Esophagus squamous epithelium (tissue), 5 donors: ENCODE results near the gene TSC22D3. TPM values are rescaled to one million over a fixed set of nuclear protein-coding genes. Genes with fewer than 3 reads are reported as not detected.

ENCODE experiments used
- DNase-seq: peaks from one replicate; lab custom pipeline; 2025; lab: John Stamatoyannopoulos, UW
- H3K27ac ChIP-seq, 4 donors: fragments of 200-600 bp; sonication (generic); one replicate each; pipeline ENCODE4 v1.5.1; 2016 to 2019; ENCODE audit warnings: mild to moderate bottlenecking in 1 of 4
- H3K27me3 ChIP-seq, 4 donors: fragments of 200-600 bp; sonication (generic); 1 replicate in 3 of 4; 2 replicates in 1 of 4; pipeline versions ENCODE4 v1.5.1 to v1.6.0; 2017 to 2021; ENCODE audit warnings: antibody characterized with exemption in 1 of 4
- H3K36me3 ChIP-seq, 3 donors: fragments of 200-600 bp; sonication (generic); one replicate each; pipeline ENCODE4 v1.5.1; 2016 to 2019
- H3K4me1 ChIP-seq, 3 donors: fragments of 200-600 bp; sonication (generic); one replicate each; pipeline ENCODE4 v1.5.1; 2017 to 2019
- H3K4me3 ChIP-seq, 4 donors: fragments of 200-600 bp; sonication (generic); 1 replicate in 3 of 4; 2 replicates in 1 of 4; pipeline ENCODE4 v1.5.1; 2016 to 2019; ENCODE audit warnings: mild to moderate bottlenecking in 2 of 4, moderate library complexity in 1 of 4
- H3K9me3 ChIP-seq, 3 donors: fragments of 200-600 bp; sonication (generic); one replicate each; pipeline ENCODE4 v1.5.1; 2016 to 2019
- CTCF ChIP-seq, 6 experiments: fragments of 450-650 bp in 4 of 6; fragments of 200-600 bp in 2 of 6; sonication (generic) in 2 of 6; IDR thresholded peaks; one replicate each; pipeline ENCODE4 v1.5.1; 2016 to 2019; ENCODE audit warnings: antibody characterized with exemption in 6 of 6, mild to moderate bottlenecking in 4 of 6, moderate library complexity in 4 of 6
- POLR2A ChIP-seq, 4 donors: fragments of 450-650 bp; IDR thresholded peaks; one replicate each; pipeline ENCODE4 v1.6.1; 2017; ENCODE audit warnings: antibody characterized with exemption in 4 of 4, mild to moderate bottlenecking in 4 of 4, moderate library complexity in 3 of 4
- WGBS, 2 donors: methylation state at CpG; one replicate each; pipeline ENCODE4 v1.1.5; 2018; 5-methylcytosine and 5-hydroxymethylcytosine counted together
- intact Hi-C: fragments of 100-400 bp; cut with DNase I; formaldehyde crosslinking; loops from one replicate; pipeline ENCODE4 v1.15.0; 2022
- total RNA-seq, 4 donors: library from RNA; depleted of rRNA; stranded (reverse); fragments of >200 nt; gene quantifications; one replicate each; pipeline ENCODE4 v1.1.0, GENCODE V29; 2016
- donor health status: DM: yes; HTN: yes; CAD: no.

The TSC22D3 gene
- total RNA-seq, 4 donors from 2014 or later = 50.2 to 558 (median 140) TPM

GRCh38 chrX:107805179-107805578 lies 29.6 kb upstream of the TSC22D3 start:
- intact Hi-C loops = no loop called here
- H3K27me3 ChIP-seq = peaks cover 0 to 5% (median 0%) of the 10 kb centered on the region in 4 donors
- 87 to 94% methylated on average over 3 of the region's 3 CpGs for WGBS, 2 donors
- no peaks in the 10 kb centered on the region for H3K4me1 ChIP-seq
- DNase-seq = no peak
- peaks cover 0 to 17% (median 0%) of the 10 kb centered on the region in 3 donors for H3K9me3 ChIP-seq
- TF ChIP-seq CTCF (IDR thresholded peaks at IDR 0.05) = no peak
- TF ChIP-seq POLR2A (IDR thresholded peaks at IDR 0.05) = no peak
- no peaks in the 10 kb centered on the region for H3K36me3 ChIP-seq
- H3K4me3 ChIP-seq = no peak overlapping the region
- H3K27ac ChIP-seq = no peak overlapping the region

- intact Hi-C loops = no loop called here
- Histone ChIP-seq H3K4me1 (no peaks in the 10 kb centered on the region), H3K36me3 (no peaks in the 10 kb centered on the region), H3K9me3 (peaks cover 0 to 17% (median 0%) of the 10 kb centered on the region in 3 donors), H3K27ac (no peak overlapping the region), H3K4me3 (no peak overlapping the region), H3K27me3 (peaks cover 0 to 5% (median 0%) of the 10 kb centered on the region in 4 donors)
- 19 to 22% methylated on average over 1 of the region's 1 CpG for WGBS, 2 donors
- TF ChIP-seq POLR2A (IDR thresholded peaks at IDR 0.05) = no peak
- DNase-seq = no peak
Measured at GRCh38 chrX:107804427-107804826, 28.8 kb upstream of the TSC22D3 start.

- intact Hi-C loops = no loop called here
- H3K36me3 ChIP-seq = no peaks in the 10 kb centered on the region
- TF ChIP-seq POLR2A (IDR thresholded peaks at IDR 0.05) (no peak), CTCF (IDR thresholded peaks at IDR 0.05) (no peak)
- H3K4me1 ChIP-seq = no peaks in the 10 kb centered on the region
- 17 to 35% methylated on average over 1 of the region's 1 CpG for WGBS, 2 donors
- no peaks in the 10 kb centered on the region for H3K27me3 ChIP-seq
- DNase-seq = no peak
- H3K9me3 ChIP-seq = no peaks in the 10 kb centered on the region
- no peak overlapping the region for H3K4me3 ChIP-seq
- no peak overlapping the region for H3K27ac ChIP-seq
Measured at GRCh38 chrX:107787827-107788226, 12.2 kb upstream of the TSC22D3 start.

GRCh38 chrX:107780525-107780924 lies 4.9 kb upstream of the TSC22D3 start:
- H3K27me3 ChIP-seq = no peaks in the 10 kb centered on the region
- no peak for DNase-seq
- no peak overlapping the region for H3K4me3 ChIP-seq
- no peaks in the 10 kb centered on the region for H3K9me3 ChIP-seq
- intact Hi-C loops = no loop called here
- WGBS, 2 donors = 82 to 100% methylated on average over 5 to 8 of the region's 9 CpGs
- no peaks in the 10 kb centered on the region for H3K36me3 ChIP-seq
- TF ChIP-seq POLR2A (IDR thresholded peaks at IDR 0.05) = no peak
- no peak for TF ChIP-seq CTCF (IDR thresholded peaks at IDR 0.05)
- H3K27ac ChIP-seq = no peak overlapping the region
- H3K4me1 ChIP-seq = peaks cover 0 to 10% (median 0%) of the 10 kb centered on the region in 3 donors

GRCh38 chrX:107777536-107777832 lies 1.9 kb upstream of the TSC22D3 start, which contains the start of gene NCBP2L:
TSS of gene NCBP2L (plus strand) at chrX:107777733. CDS start at chrX:107794221, 16,488 bp downstream.
- Histone ChIP-seq H3K4me3 (peak within 1 kb of the TSS; percentile 52 to 70 (median 64)), H3K9me3 (no peaks in the 10 kb centered on the region), H3K27ac (peak within 1 kb of the TSS; percentile 82 to 94 (median 88)), H3K36me3 (no peaks in the 10 kb centered on the region), H3K27me3 (no peaks in the 10 kb centered on the region), H3K4me1 (peaks cover 0 to 33% (median 0%) of the 10 kb centered on the region in 3 donors)
- TF ChIP-seq POLR2A (IDR thresholded peaks at IDR 0.05) = no peak
- intact Hi-C loops = loop anchor here (5.0 kb wide), 1 partner anchor 120 kb away; no protein-coding TSS in a partner anchor
- no peak for DNase-seq
- 77% methylated on average over 6 of the region's 6 CpGs; no CpG with 5 or more reads in 1 of the 2 donors for WGBS, 2 donors

GRCh38 chrX:107776649-107777535 lies 1.3 kb upstream of the TSC22D3 start:
- DNase-seq = peak; percentile 62
- Histone ChIP-seq H3K4me3 (peak overlapping the region; percentile 52 to 70 (median 64)), H3K36me3 (no peaks in the 10 kb centered on the region), H3K4me1 (peaks cover 0 to 38% (median 0%) of the 10 kb centered on the region in 3 donors), H3K27me3 (no peaks in the 10 kb centered on the region), H3K27ac (peak overlapping the region; percentile 82 to 94 (median 88)), H3K9me3 (no peaks in the 10 kb centered on the region)
- WGBS, 2 donors = 9 to 16% methylated on average over 11 to 17 of the region's 20 CpGs
- intact Hi-C loops = loop anchor here (5.0 kb wide), 1 partner anchor 120 kb away; no protein-coding TSS in a partner anchor
- TF ChIP-seq POLR2A (IDR thresholded peaks at IDR 0.05) (no peak), CTCF (IDR thresholded peaks at IDR 0.05) (peak; percentile 64 to 83 (median 80))
